Effector CD8-positive, alpha-beta T cell (primary cell): ENCODE results near the gene MAPT.
"Not testable (repeated sequence)": the region's sequence is repeated elsewhere in the genome, so short reads cannot be mapped to it uniquely, and the experiment has no call there.

Source experiments
- DNase-seq: peaks from one replicate; lab custom pipeline; 2025; lab: John Stamatoyannopoulos, UW

MAPT gene

DNA sequence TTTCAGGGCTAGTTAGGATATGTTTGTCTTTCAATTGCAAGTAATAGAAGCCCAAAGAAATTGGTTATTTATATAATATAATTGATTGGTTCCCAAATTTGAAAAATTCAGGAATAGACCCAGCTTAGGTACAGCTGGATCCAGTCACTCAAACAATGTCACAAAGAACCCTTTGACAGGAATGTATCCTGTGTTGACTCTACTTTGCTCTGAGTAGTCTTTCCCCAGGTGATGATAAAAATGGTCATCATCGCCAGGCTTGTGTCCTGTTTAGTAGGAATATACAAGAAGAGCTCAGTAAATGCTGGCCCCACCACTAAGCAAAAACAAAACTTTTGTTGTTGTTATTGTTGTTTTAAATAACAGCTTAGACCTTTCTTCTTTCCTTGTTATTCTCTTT is 35.0 kb downstream of the MAPT start:
- no peak for DNase-seq

DNA sequence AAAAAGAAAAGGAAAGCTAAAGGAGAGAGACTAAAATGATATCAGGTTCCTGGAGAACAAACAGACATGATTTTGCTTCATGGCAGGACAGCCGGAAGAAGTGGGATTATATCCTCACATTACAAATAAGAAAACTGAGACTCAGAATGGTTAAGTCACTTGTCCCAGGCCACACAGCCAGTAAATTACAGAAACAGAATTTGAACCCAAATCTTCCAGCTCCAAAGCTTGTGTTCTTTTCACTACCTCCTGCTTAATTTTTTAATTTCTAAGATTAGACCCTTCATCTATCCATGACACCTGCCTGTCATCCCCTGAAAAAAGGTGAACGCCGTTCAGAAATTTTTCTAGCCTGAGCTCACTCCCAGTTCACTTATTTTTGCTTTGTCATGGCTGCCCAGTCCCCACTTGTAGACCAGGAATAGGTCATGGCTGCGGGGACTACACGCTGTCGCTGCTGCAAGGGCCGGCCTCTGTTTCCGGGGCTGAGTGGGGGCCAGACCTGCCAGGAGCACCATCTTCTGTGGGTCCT is 36.1 kb downstream of the MAPT start:
- no peak for DNase-seq

DNA sequence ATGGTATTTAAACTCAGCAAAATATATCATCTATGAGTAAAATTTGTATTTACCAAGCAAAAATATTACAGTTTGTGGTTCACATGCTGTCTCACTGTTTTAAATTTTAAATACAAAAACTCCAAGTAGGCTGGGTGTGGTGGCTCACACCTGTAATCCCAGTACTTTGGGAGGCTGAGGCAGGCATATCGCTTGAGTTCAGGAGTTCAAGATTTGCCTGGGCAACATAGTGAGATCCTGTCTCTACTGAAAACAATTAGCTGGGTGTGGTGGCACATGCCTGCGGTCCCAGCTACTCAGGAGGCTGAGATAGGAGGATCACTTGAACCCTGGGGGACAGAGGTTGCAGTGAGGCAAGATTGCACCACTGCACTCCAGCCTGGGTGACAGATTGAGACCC is 37.3 kb downstream of the MAPT start:
- DNase-seq: no peak

DNA sequence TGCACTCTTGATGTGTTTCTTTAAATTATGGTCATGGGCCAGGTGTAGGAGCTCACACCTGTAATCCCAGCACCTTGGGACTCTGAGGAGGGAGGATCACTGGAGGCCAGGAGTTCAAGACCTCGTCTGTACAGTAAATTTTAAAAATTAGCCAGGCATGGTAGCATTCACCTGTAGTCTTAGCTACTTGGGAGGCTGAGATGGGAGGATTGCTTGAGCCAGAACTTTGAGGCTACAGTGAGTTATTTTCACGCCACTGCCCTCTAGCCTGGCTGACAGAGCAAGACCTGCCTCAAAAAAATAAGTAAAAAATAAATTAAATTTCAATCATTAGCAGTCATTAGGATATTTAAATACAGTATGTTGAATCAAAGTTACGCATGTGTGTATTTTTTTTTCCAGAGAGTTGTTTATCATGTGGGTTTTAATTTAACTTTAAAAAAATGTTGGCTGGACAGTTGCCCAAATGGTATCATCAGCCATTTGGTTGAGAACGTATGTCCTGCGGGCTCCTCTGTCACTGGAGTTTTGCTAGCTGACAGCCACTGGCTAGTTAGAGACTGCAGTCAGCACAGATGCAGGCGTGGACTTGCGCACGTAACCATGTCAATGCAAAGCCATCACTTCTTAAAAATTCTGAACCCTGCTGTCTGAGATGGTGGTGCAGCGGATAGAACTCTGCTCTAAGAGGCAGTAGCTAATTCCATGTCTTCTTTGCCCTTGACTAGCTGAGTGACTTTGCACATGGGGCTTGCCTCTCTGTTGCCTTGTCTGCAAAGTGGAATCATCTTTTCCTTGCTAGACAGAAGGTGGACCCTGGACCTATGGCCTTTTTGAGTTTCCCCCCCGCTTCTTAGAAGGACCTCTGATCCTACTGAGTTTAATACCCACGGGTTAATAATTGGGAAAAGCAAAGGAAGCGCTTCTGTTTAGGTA is 40.0 kb downstream of the MAPT start:
- no peak for DNase-seq

DNA sequence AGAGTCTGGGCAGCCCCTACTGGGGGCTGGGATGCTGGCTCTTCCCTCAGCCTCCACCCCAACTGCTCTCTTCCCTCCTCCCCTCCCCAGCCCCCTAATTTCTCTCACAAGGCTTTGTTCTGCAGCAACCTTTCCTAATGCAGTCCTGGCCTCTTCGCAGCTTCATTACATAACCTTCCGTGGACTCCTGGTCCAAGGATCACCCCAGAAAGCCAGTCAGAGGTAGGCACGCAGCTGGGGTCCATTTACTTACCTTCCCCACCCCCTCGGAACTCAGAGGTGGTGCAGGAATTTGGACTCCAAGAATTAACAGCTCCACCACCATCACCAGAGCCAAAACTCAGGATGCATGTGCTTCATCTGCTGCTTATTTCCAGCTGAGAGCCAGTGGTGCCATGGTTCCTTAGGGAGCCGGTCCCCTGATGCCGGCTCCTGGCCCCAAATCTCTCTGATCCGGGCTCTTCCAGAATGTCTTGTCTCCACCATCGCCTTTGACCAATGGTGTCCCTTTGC is 40.9 kb downstream of the MAPT start:
- DNase-seq: no peak

DNA sequence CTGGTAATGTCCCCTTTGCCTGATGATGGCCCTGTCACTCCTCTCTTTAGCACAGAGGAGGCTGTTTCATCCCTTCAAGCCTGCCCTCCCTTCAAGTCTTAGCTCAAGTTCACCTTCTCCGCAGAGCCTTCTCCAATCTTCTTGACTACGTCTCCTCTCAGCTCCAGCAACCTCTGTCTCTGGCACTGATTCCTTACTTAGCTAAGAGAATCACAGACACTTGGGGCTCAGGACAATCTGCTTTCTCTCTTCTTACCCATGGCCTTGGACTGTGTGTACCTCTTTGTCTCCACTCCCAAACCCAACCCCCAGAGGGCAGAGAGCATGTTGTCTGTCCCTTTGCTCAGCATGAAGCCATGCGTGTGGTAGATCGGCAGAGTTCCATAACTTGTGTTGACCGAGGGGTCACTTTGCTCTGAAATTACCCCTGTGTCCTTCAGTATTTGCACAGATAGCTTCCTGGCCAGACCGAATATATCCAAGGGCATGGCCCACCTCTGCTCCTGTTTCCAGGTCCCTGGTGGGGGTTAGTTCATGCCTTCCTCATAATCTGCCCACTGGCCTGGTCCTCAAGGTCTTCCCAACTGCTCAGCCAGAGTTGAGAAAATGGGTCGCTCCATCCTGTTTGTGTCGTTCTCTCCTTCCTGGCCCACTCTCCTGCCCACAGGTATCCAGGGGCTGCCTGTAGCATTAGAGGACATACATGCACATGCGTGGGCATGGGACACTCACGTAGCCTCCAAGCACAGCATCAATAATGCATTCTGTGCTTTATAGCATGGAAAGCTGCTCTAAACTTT is 41.6 kb downstream of the MAPT start:
- DNase-seq: no peak

DNA sequence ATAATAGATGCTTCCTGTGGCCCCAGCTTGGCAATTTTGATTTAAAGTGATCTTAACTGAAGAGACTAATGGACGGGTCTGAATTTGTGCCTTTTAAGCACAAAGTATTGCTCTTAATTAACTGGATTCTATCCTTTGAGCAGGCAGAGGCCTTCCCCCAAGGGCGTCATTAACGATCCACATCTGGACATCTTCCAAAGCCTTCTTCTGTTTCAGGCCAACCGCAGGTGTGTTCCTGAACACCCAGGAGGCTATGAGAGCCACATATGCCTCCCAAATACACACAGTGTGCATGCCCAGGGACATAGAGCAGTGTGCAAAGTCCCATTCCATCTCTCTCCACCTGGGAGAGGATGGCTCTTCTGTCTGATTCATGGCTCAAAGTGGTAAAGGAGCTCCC is 42.3 kb downstream of the MAPT start:
- DNase-seq: no peak

DNA sequence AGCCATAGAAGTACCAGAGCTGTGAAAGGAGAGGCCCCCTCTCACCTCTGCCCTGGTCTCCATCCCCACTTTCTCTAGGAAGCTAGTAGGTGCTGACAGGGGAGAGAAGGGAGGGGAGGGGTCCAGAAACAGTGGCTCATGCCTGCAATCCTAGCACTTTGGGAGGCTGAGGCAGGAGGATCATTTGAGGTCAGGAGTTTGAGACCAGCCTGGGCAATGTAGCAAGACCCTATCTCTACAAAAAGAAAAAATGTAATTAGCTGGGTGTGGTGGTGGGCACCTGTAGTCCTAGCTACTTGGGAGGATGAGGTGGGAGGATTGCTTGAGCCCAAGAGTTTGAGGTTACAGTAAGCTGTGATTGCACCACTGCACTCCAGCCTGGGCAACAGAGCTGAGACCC is 42.8 kb downstream of the MAPT start:
- DNase-seq: not testable (repeated sequence)

DNA sequence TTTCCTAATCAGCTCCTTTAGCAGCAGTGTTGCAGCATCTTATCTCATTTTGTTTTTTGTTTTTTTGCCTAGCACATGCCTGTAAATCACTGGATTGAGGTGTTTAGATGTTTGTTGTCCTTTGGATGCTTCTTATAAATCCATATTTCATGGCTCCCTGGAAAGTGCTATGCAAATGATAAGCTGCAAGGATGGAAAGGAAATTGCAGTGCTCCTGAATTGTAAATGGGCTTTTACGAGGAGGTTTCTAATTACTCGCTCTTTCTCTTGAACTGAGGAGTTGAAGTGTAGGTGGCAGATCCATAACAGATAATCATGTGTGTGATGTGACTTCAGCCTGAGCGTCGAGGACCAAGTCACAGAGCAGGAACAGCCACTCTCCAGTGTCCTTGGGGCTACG is 45.0 kb downstream of the MAPT start:
- no peak for DNase-seq

DNA sequence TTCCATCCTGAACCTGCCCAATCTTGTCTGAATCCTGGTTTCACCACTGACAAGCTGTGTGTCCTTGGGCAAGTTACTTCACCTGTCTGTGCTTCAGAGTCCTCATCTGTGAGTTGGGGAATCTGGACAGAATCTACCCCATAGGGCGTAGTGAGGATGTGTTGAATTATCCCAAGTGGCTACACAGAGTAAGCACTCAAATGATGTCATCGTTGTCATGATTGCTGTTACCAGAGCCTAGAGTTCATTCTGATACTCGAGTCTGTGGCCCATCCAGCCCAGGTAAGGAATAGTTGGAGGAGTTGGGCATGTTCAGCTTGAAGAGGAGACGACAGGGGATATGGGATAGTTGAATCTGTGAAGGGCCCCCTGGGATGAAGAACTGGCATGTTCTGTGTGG is 45.9 kb downstream of the MAPT start:
- no peak for DNase-seq

DNA sequence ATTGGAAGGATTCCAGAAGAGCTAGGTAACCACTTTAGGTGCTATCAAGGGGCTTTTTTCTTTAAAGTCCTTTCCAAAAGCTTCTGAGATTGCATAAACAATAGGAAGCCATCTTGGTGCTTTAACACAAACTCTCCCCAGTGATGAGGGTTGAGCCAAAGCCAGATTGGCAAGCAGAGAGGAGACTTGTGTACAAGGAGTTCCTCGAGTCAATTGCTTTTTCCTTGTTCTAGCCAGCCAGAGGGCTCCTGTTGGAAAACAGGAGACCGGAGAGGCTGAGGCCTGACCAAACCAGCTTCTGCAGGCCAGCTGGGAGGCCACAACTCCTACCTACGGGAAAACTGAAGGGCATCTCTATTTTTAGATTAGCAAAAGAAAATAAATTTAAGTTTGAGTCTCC is 46.5 kb downstream of the MAPT start:
- no peak for DNase-seq

DNA sequence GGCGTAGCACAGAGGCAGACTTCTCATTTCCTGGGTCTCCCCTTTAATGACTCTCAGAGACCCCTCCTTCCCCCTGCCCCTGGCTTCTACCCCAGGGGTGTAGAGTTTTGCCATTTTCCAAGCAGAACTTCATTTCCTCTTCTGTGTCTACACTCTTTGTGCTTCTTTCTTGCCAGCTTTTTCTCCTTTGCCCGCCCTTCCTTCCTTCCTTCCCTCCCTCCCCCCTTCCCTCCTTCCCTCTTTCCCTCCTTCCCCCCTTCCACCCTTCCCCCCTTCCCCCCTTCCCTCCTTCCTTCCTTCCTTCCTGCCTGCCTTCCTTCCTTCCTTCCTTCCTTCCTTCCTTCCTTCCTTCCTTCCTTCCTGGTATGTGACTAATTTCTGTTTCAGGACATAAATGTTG is 47.0 kb downstream of the MAPT start:
- DNase-seq: no peak

DNA sequence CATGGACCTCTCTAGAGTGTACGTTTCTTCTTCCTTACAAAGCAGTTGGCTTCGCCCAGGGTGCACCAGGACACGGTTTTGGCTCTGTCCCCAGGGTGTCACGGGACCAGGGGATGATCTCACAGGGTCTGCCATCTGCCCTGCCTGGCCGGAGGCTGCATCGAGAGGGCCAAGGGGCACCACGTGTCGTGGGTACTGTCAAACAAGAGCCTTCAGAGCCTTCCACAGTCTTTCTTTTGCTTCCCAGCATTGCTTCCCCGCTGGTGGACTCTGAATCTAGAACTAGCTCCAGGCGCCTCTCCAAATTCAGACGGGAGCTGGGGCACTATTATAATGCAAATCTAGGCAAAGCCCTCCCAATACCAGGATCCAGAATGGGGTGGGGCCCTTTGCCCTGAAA is 47.9 kb downstream of the MAPT start:
- no peak for DNase-seq

DNA sequence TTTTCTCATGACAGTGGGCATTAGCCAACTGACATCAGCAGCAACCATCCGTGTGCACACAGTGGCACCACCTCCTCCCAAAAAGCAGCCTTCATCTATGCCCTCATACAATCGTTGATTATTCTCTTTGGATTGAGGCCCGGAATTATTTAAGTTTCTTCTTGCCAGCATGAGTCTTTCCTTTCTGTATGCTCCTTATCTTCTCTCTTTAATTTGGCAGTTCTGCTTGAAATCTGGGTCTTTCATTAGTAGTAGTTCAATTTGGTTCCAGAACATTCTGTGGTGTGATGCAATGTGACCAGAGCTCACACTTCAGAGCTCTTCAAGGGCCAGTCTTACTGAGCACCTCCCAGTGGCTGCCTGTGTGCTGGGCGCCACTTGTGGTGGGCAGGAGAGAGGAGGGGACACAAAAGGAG is 52.5 kb downstream of the MAPT start:
- DNase-seq: no peak

DNA sequence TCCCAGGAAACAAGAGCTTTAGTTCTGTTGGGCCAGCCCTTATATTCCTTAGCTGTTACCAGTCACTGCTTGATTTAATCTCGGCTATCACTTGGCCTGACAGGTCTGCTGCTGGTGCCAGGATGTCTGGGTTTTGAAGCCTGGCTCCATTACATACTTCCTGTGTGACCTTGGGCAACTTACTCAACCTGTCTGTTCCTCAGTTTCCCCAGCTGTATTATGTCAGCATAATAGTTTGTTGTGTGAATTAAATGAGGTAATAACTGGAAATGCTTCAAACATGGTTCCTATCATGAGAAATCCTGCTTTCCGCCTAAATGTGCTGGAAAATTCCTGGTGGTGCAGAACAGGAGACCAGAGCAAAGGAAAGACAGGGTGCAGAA is 54.1 kb downstream of the MAPT start:
- DNase-seq: no peak

DNA sequence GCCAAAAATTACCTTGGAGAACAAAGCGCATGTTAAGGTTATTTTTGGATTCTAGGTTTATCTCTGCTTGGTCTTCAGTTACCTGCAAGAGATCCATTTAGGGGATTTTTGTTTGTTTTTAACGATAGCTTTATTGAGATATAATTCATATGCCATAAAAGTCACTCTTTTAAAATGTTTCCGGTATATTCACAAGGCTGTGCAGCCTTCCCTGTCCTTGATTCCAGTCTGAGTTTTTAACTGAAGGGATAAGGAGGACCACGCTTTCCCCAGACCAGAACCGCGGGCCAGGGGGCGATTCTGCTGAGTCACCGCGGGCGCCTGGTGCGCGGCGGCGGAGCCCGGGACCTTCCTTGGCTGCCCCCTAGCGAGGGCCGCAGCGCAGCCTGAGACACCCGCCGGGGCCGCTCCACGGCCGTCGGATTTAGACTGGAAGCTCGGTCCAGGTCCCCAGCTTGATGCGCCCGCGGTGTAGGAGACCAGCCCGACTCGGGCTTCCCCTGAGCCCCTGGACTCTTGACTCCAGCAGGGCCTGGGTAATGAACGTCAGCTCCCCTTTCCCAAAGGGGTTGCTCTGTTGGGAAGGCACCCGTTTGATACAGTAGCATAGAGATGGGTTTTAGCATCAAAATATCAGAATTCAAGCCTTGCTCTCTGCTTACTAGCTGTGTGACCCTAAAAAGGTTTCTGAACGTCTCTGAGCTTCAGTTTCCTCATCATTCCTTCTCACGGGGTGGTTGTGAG is 54.7 kb downstream of the MAPT start:
- DNase-seq: peak; percentile 13

DNA sequence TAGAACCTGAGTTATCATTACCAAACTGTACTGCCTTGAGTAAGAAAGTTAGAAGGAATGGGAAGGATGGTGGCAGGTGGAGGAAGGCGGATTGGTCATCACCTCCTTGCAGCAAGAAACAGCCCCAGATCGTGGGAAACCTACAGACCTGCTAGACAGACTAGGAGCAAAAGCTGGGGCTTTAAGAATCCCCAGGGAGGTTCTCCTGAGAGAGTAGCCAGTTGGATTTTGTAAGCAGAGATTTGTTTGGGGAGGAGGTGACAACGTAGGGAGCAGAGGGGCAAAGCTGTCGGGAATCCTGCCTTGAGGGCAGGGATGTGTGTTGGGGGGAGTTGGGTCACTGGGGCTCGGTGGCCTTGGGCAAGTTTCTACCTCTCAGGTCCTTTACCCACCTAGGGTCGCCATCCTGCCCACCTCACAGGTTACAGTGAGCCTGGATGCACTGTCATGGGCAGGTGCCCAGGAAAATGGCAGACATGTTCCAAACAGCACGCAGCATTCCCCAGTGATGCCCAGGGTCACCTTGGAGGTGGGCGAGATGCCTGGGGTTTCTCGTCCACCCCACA is 55.5 kb downstream of the MAPT start:
- no peak for DNase-seq

DNA sequence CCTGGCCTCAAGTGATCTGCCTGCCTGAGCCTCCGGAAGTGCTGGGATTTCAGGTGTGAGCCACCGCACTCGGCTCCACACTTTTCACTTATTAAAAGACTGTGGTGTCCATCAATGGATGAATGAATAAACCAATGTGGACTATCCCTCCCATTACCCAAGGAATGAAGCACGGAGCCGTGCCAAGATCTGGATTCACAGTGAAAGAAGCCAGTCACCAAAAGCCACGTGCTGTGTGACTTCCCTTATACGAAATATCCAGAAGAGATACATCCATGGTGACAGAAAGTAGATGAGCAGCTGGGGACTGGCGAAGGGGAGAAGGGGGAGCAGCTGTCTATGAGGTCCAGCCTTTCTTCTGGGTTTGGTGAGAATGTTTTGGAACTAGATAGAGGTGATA is 56.5 kb downstream of the MAPT start:
- DNase-seq: no peak

DNA sequence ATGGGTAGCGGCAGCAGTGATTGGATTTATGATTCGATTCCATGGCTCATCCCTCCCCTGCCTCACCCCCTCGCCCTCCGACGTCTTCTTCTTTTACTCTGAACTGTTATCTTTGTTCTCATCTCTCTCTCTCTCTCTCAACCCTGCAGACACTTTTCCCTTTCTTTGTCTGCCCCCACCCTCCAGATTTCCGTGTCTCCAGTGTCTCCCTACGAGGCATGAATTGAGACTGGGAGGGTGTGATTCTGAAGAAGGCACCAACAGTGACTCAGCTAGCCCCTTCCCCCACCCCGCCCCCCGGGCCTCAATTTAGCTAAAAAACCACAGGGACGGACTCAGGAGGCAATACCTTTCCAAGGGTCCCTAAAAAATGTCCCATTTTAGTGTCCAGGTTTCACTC is 57.0 kb downstream of the MAPT start:
- DNase-seq: no peak

DNA sequence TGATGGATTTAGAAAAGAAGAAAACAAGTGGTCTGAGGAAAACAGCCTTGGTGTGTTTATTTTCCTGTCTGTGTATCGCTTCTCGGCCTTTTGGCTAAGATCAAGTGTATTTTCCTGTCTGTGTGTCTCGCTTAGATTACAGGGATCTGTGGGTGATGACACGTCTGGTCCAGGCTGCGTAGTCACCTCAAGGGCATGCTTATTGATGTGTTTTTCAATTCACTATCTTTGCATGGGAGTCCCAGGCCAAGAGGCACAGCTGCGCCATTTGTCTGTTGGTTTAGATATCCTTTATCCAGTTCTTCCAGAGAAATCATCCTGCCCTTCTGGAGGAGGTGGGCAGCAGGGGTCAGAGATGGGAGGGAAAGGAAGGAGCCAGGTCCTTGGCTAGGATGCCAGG is 57.6 kb downstream of the MAPT start:
- no peak for DNase-seq

DNA sequence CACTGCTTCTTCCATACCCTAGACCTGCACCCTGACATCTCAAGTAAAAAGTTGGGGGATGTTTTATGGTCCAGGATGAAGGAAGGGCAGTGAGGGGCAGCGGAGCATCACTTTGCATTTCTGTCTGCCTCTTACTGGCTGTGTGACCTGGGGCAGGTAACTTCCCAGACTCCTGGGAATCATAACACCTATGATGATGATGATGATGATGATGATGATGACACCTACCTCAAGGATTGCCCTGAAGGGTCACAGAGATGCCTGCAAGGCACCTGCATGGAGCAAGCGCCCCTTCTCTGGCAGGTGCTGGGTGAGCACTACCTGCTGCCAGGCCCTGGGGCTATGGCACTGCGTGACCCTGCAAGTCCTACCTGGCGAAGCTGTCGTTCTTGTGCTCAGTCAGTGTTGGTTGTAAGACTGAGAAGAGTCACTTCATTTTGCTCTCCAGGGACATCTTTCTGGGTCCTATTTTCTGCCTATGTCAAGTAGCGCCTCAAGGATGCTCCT is 58.5 kb downstream of the MAPT start:
- DNase-seq: no peak
